KBM-7 (cell line): ENCODE data around the gene CCDC33.

Source experiments
- DNase-seq: peaks from one replicate; pipeline ENCODE4 v3.0.0-alpha.2; 2015
- in situ Hi-C: fragments of 300-500 bp; cut with MboI; formaldehyde crosslinking; loops from 2 replicates; pipeline ENCODE4 v1.14.3; 2020; ENCODE audit warnings: low sequenced_read_pairs, low pct_unique_long_range_greater_than_20kb, mixed read lengths

Gene CCDC33

DNA sequence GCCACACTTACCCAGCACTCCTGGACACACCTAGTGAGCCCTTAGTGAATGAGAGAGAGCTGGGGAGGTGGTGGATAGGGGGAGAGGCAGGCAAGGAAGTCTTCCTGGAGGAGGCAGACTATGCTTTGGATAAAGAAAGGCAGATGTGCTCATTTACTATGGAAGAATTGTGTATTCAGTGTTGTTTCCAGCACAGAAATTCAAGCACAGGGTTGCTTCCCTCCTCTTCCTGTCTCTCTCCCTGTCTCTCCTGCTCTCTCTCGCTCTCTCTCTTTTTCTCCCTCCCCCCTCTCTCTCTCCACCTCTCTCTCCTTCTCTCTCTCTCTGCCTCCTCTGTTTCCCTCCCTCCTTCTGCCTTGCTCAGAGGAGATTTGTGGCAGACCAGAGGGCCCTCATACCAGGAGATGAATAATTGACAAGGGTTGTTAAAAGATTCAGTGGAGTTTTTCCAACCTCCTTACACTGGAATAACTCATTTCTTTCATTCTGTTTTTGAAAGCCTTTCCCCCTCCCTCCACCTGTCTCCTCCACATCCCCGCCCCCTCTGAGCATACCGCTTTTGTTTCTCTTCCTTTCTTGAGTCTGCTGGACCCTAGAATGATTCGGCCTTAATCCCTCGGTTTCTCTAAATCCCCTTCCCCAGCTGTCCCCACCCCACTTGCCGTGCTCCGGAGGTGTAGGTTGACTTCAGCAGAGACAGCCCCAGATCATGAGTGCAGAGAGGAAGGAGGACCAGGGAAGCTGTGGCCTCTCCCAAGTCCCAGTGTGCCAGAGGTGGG, 65.6 kb downstream of the CCDC33 start:
- DNase-seq, result no peak
- in situ Hi-C loops, result loop anchor here (25.0 kb wide), 2 partner anchors 164 to 1614 kb away; partner anchors contain the start of genes BBS4, HIGD2B and ISLR2

DNA sequence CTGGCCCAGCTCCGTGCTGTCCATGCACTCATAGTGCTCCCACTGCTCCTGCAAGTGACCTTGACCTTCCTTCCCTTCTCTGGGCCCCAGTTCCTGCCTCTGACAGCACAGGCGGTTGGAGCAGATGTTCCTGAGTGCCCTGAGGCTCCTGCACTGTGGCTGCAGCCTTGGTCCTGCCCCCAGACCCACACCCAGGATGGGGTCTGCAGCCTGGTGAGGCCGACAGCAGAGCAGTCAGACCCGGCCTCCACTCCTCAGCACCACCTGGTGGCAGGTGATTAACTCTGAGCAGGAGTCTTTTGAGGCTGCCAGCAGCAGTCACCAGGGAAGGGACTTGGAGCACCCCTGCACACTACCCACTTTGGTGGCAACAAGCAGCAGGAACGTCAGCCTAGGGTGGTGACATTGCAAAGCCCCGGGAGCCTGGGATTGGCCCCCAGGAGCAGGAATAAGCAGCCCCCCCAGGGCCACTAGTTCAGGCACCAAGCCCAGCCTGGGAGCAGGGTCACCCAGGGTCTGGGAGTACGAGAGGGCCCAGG, 66.8 kb downstream of the CCDC33 start:
- peak; percentile 43 for DNase-seq
- in situ Hi-C loops, result loop anchor here (25.0 kb wide), 2 partner anchors 166 to 1616 kb away; partner anchors contain the start of genes BBS4, HIGD2B and ISLR2

DNA sequence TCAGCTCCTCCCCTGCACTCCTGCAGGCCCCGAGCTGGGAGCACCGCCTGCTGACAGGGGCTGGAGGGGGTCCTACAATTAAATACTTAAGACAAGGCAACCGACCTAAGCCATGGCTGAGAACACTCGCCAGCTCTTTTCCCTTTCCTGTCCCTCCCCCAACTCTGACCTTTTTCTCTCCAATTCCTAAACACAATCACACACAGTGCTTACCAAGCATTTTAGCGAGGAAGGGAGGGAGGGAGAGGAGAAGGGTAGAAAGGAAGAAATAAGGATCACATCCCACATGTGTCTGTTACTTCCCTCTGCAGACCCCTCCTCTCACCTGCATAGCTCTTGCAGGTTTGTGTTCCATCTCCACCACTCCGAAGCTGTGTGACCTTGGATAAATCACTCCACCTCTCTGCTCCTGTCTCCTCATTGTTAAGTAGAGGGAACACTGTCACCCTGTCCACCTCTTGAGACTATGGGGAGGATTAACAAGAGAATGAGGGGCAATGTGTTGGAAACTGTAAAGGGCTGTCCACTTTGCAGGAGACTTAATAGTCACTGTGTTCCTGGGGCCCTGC, 67.7 kb downstream of the CCDC33 start:
- in situ Hi-C loops, result loop anchor here (25.0 kb wide), 2 partner anchors 167 to 1617 kb away; partner anchors contain the start of genes BBS4, HIGD2B and ISLR2
- no peak for DNase-seq

DNA sequence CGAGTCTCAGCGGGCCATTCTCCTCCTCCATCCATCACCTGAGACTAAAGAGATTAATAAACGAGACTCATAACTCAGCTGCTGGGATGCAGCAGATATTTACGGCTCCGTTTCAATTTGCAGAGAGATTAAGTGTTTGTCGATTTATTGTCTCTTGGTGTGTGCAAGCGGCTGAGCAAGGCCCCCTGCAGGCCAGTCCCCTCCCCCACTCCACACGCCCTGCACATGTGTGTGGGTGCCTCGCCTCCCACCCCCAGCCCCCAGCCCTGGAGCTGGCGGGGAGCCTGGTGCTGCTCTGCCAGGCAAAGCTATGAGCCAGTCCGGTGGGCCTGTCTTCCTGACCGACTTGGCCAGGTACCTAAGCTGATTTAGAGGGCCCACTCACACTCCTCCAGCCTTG, 68.3 kb downstream of the CCDC33 start:
- in situ Hi-C loops, result loop anchor here (25.0 kb wide), 2 partner anchors 167 to 1617 kb away; partner anchors contain the start of genes BBS4, HIGD2B and ISLR2
- DNase-seq, result no peak

DNA sequence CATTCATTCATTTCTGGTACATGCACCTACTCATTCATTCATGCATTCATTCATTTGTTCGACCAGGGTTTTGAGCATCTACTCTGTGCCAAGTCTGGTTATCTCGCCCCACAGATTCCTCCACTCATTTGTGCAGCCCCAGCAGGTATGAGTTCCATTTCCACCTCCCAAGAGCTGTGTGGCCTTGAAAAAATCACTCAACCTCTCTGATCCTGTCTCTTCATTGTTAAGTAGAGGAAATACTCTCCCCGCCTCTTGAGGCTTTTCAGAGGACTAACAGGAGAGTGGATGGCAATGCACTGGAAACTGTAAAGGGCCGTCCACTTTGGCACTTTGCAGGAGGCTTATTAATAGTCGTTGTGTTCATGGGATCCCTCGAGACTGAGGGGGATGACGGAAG, 69.6 kb downstream of the CCDC33 start:
- DNase-seq, result no peak
- in situ Hi-C loops, result loop anchor here (25.0 kb wide), 2 partner anchors 168 to 1618 kb away; partner anchors contain the start of genes BBS4, HIGD2B and ISLR2

DNA sequence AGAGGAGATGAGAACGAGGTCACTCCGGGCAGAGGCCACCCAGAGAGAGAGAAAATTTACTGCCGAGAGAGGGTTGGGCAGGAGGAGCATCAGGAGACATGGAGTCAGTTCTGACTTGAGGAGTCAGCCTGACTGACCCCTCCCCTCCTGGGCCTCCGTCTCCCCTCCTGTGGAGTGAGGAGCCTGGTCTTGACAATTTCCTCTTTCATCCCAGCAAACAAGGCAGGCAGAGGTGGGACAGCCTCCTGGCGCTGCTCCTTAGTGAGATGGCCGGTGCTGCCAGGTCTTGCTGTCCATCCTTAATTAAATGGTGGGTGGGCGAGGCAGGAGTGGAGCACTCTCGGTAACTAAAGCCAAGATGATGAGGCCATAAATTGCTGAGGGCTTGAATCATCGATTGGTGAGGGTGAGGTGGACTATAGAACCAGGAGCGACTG, 70.7 kb downstream of the CCDC33 start:
- in situ Hi-C loops, result loop anchor here (25.0 kb wide), 2 partner anchors 169 to 1619 kb away; partner anchors contain the start of genes BBS4, HIGD2B and ISLR2
- DNase-seq, result no peak

DNA sequence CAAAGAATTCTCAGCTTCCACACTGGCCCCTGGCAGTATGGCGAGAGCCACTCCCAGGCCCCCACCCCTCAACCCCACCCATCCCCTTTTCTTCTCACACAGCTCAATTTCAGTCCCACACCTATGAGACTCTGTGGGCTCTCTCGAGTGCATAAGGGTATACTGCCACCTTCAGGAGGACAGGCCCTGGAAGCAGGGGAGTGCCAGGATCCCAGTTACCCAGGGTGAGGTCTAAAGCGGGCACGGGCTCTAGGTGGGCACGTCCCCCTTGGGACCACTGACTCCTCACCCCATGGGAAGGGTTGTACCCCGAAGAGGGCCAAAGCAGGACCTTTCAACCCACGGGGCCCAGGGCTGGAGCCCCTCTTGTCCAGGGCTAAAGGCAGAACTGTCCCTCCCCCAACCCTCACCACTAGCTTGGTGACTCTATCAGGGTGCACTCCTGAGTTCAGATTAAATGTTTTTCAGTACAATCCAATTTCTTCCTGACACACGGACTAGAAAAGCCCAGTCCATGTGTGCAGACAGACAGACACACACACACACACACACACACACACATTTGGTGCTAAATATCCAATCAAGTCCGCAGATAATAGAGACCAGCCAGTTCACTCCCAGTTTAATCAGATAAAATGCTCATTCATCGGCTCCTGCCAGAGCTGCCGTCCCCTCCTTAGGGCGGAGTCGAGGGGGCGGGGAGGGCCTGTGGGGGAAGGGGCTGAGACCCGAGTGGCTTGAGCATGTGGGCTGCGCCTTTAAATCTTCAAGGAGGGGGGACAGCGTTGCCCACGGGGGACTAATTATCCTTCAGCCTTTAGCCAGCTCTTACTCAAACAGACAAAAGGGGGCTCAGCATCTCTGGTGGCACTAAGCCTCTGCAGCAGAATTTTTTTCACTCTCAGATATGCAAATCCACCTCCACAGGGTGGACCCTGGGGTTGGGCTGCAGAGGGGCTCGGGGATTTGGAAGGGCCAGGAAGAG, 72.0 kb downstream of the CCDC33 start:
- peak; percentile 58 for DNase-seq
- in situ Hi-C loops, result loop anchor here (25.0 kb wide), 2 partner anchors 171 to 1621 kb away; partner anchors contain the start of genes BBS4, HIGD2B and ISLR2

DNA sequence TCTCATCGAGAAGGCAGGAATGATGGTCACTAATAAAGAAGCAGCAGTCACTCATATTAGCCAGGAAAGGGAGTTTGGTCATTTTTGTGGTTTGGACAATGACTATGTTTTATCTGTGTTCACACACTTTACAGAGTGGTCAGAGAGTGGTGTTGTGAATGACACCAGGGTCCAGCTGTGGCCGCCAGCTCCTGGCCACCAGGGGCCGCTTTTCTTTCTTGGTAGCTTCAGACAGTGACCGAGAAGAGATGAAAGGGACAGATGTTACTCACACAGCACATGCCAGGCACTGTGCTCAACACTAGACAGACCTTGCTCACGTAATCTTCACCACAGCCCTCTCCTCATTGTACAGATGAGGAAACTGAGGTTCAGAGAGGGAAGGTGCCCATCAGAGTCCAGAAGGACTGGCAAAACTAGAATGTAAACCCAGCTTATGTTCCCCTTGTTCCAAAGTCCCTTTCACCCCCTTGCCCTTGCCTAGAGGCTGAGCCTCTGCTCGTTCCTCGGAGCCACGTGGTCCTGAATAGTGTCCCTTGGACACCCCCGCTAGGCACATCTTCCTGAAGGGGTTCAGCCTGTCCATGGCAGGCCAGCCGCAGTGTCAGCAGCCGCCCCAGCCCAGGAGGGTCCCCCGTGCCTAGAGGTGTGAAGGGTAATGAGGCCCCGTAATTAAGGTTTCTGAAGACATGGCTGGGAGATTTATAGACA, 75.8 kb downstream of the CCDC33 start:
- in situ Hi-C loops, result loop anchor here (25.0 kb wide), 2 partner anchors 175 to 1625 kb away; partner anchors contain the start of genes BBS4, HIGD2B and ISLR2
- DNase-seq, result peak; percentile 44

DNA sequence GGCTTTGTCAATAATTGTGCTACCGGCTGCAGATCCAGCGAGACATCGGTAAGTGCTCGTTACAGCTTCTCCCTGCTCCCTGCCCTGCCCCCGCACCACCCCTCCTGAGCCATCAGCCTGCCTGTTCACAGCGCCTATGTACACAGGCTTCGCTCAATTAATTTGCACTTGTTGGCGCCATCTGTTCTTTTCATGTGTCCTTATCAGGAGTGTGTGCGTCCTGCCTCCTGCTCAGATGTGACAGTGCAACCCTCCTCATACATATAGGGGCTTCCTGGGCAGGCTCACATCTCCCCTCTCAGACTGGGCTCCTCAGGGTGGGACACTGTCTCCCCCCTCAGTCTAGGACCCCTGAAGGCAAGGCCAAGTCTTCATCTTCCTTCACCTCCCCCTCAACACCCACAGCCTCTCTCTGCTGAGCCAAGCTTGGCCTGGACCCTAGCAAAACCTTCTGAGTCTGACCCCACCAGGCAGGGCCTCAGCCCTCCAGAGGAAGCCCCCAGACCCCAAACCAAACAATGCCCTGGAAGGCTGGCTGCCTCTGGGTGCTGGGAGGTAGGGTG, 76.4 kb downstream of the CCDC33 start:
- in situ Hi-C loops, result loop anchor here (25.0 kb wide), 2 partner anchors 175 to 1625 kb away; partner anchors contain the start of genes BBS4, HIGD2B and ISLR2
- no peak for DNase-seq

DNA sequence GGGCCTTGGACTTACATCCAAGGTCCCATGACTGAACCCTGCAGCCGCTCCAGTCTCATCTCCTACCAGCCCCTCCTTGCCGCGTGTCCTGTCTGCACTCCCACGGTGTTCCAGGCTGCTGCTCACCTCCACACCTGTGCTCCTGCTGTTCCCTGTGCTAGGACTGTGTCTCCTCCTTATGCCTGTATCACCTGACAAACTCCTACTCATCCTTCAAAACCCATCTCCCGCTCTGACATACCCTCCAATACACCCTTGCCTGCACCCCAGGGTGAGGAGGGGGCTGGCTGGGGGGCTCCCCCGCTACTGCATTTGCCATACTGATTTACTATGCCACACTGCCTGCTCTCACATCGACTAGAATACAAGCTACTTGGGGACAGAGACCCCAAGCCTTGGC, 77.8 kb downstream of the CCDC33 start:
- no peak for DNase-seq
- in situ Hi-C loops, result loop anchor here (25.0 kb wide), 2 partner anchors 177 to 1627 kb away; partner anchors contain the start of genes BBS4, HIGD2B and ISLR2

DNA sequence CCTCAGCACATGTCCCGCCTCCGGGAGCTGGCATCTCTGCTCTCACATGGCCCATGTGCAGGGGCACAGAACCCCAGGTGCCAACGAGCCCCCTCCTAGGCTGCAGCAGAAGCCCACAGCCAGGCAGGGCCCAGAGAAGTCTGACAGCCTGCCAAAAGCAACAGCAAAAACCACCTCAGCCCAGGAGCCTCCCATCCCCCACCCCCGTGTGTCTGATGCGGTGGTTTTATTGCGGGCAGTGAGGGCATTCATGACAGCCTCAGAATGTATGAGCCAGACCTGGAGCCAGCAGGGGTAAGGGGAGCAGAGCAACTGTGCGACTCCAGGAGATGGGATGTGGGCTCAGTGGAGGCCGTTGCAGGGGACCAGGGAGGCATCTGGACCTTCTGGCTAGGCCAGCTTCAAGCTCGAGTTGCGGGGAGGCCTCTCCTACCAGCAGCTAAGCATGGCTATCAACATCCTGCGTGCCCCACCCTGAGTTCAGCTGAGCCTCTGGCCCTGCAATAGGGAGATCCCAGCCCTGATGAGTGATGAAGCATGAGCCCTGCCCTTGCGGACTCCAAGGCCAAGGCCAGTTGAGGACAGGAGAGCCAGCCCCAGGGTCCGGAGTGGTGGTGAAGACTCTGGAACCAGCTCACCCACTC, 78.8 kb downstream of the CCDC33 start:
- no peak for DNase-seq
- in situ Hi-C loops, result loop anchor here (25.0 kb wide), 2 partner anchors 178 to 1628 kb away; partner anchors contain the start of genes BBS4, HIGD2B and ISLR2

DNA sequence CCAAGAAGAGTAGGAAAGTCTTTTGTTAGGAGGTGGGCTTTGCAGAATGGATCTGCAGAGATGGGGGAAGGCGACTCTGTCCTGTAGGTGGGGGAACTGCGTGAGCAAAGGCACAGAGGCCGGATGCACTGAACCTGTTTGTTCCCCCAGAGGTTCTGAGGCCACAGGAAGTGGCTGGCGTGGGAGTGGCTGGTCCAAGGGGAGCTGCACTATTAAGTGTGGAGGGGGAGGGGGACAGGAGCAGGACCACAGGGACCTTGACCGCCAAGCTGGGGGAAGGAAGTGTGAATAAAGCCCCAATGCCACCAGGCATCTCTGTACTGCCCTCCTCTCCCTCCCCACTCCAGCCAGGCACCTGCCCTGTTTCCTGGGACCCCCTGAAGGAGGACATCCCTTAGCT, 79.5 kb downstream of the CCDC33 start:
- DNase-seq, result peak; percentile 78
- in situ Hi-C loops, result loop anchor here (25.0 kb wide), 2 partner anchors 178 to 1628 kb away; partner anchors contain the start of genes BBS4, HIGD2B and ISLR2

DNA sequence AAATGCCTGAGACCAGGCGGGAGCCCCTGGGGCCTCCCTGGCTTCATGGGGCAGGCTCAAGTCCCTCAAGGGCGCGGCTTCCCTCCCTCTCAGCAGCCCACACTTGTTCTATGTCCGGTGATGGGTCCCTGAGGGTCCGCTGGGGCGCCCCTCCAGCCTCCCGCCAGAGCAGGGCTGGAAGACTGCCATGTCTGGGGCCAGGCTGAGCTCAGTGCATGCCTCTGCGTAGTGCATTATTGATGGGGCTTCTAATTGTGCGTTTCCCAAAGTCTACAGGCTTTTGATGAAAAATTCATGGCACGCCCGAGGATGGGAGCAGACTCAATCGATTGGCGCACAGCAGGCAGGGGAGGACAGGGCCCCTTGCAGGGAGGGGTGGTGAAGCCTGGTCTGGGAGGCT, 80.0 kb downstream of the CCDC33 start:
- no peak for DNase-seq
- in situ Hi-C loops, result loop anchor here (25.0 kb wide), 2 partner anchors 179 to 1629 kb away; partner anchors contain the start of genes BBS4, HIGD2B and ISLR2

DNA sequence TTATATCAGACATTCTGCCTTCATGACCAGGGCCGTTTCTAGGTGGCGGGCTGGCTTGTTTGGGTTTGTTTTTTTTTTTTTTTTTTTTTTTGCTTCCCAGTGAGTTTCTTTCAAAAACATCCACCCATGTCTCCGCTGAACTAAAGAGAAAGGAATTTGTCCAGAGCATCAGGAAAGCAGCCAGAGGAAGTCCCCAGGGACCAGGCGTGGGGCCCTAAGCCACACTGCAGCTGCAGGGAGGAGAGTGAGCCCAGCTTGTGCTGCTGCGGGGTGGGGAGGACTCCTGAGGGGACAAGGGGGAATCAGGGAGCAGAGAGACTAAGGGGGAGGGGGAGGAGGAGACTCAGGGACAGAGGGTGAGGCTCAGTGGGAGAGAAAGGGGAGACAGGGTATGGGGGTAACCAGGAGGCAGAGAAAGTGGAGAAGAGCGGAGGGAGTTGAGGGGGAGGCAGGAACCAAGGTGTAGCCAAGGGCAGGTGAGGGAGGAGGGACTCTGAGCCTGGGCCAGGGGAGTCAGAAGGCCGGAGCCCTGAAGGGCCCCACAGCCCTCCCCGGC, 81.8 kb downstream of the CCDC33 start:
- no peak for DNase-seq
- in situ Hi-C loops, result loop anchor here (25.0 kb wide), 2 partner anchors 181 to 1631 kb away; partner anchors contain the start of genes BBS4, HIGD2B and ISLR2

DNA sequence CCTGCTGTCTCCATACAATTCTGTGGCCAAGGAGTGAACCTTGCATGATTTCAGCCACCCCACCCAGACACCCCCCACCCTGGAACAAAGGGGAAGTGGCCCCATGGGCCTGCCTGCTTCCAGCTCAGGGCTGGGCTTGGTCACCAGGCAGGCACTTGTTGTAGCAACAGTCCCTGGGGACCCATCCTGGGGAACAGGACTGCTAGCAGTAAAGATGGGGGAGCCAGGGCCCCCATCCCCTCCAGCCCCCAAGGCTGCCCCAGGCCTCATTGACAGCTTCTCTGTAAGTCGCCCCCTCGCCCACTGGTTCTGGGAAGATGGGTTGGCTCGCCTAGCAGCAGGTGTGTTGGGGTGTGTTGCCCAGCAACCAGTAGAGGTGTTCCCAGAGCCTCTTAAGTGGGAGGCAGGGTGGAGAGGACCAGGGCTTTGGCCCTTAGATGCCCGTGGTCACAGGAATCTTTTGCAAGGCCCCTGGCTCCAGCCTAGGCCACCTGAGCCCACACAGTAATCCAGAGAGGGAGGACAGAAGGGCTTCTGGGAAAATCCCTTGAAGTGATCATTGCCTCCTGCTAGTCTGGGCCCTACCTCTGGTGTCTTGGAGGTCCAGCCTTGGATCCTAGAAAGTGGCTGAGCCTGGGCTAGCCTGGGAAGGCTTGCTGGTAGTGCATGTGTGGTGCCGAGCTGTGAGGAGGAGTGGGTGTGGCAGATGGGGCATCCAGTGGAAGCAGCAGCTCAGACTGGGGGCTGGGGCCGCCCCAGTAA, 82.4 kb downstream of the CCDC33 start:
- DNase-seq, result peak; percentile 48

DNA sequence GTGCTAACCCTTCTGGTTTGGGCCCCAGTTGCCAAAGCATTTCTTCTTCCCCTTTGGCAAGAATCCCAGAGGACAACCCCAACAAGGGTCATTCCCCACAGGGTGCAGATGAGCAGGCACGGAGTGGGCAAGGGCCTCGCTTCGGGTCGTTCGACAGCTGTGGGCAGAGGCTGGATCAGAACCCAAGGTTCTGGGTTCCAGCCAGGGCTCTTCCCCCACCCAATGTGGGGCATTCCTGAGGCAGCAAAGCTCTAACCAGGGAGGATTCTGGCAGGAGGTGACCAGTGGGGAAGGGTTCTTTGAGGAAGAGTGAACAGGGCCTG, 83.0 kb downstream of the CCDC33 start:
- in situ Hi-C loops, result loop anchor here (25.0 kb wide), 2 partner anchors 182 to 1632 kb away; partner anchors contain the start of genes BBS4, HIGD2B and ISLR2
- DNase-seq, result no peak

More for the DNA sequence above, 82.4 kb downstream of the CCDC33 start:
- in situ Hi-C loops, result loop anchor here (25.0 kb wide), 2 partner anchors 181 to 1631 kb away; partner anchors contain the start of genes BBS4, HIGD2B and ISLR2
